ENCODE results near the gene WIPI1.

WIPI1 gene

GRCh38 chr17:68424203-68424602 is 33.1 kb downstream of the WIPI1 start:
- Histone ChIP-seq H3K4me1 (ENCODE audit: insufficient read depth, low read length, severe bottlenecking) (no peaks in the 10 kb centered on the region), H3K4me2 (ENCODE audit: low read length) (no peak overlapping the region), H3K9me3 (ENCODE audit: low read length) (no peaks in the 10 kb centered on the region), H4K20me1 (ENCODE audit: insufficient read depth, low read length) (no peaks in the 10 kb centered on the region), H2AFZ (ENCODE audit: low read length) (no peak overlapping the region), H3K79me2 (ENCODE audit: insufficient read depth, low read length) (no peaks in the 10 kb centered on the region), H3F3A (ENCODE audit: insufficient read depth, low read length) (no peaks in the 10 kb centered on the region), H3K36me3 (ENCODE audit: insufficient read depth, low read length) (peaks cover 43% of the 10 kb centered on the region), H3K27me3 (ENCODE audit: insufficient read depth, low read length) (no peaks in the 10 kb centered on the region), H3K9me2 (ENCODE audit: low read depth, low read length) (no peaks in the 10 kb centered on the region), H3K9ac (ENCODE audit: low read length) (no peak overlapping the region), H3K4me3 (ENCODE audit: low read depth, low read length, poor library complexity, severe bottlenecking) (no peak overlapping the region), H3K27ac (ENCODE audit: low read depth, low read length, poor library complexity, severe bottlenecking) (no peak overlapping the region)
- TF ChIP-seq CTCF (IDR thresholded peaks at IDR 0.05; ENCODE audit: low read length): no peak
- no peak for TF ChIP-seq EZH2 (IDR thresholded peaks at IDR 0.05; ENCODE audit: borderline replicate concordance, low read length)

GRCh38 chr17:68423251-68423650 is 34.0 kb downstream of the WIPI1 start:
- Histone ChIP-seq H3K4me2 (ENCODE audit: low read length) (no peak overlapping the region), H3F3A (ENCODE audit: insufficient read depth, low read length) (no peaks in the 10 kb centered on the region), H3K9me2 (ENCODE audit: low read depth, low read length) (no peaks in the 10 kb centered on the region), H3K27me3 (ENCODE audit: insufficient read depth, low read length) (no peaks in the 10 kb centered on the region), H2AFZ (ENCODE audit: low read length) (no peak overlapping the region), H3K79me2 (ENCODE audit: insufficient read depth, low read length) (no peaks in the 10 kb centered on the region), H3K27ac (ENCODE audit: low read depth, low read length, poor library complexity, severe bottlenecking) (no peak overlapping the region), H3K4me1 (ENCODE audit: insufficient read depth, low read length, severe bottlenecking) (no peaks in the 10 kb centered on the region), H3K9ac (ENCODE audit: low read length) (no peak overlapping the region), H3K9me3 (ENCODE audit: low read length) (no peaks in the 10 kb centered on the region), H4K20me1 (ENCODE audit: insufficient read depth, low read length) (no peaks in the 10 kb centered on the region), H3K36me3 (ENCODE audit: insufficient read depth, low read length) (peaks cover 33% of the 10 kb centered on the region), H3K4me3 (ENCODE audit: low read depth, low read length, poor library complexity, severe bottlenecking) (no peak overlapping the region)
- TF ChIP-seq EZH2 (IDR thresholded peaks at IDR 0.05; ENCODE audit: borderline replicate concordance, low read length): no peak
- TF ChIP-seq CTCF (IDR thresholded peaks at IDR 0.05; ENCODE audit: low read length): no peak

DNA sequence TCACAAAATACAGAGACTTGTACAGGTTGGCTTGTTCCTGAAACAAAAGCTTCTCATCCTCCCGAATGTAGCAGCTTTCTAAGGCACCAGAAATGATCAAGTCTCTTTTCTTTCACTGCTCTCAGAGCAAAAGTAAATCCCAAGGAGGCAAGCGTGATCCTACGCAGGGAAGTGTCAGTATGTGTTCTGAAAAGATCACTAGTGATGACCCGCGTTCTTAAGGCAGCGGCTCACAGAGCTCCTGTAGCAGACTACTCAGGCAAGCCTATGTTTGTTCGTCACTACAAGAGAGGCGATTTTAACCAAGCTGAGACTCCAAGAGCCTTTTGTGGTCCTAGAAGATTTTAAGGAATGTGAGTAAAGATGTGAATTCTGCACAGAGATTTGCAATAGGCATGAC is 34.5 kb downstream of the WIPI1 start:
- Histone ChIP-seq H3K79me2 (ENCODE audit: insufficient read depth, low read length) (no peaks in the 10 kb centered on the region), H3K4me2 (ENCODE audit: low read length) (no peak overlapping the region), H3K9me2 (ENCODE audit: low read depth, low read length) (no peaks in the 10 kb centered on the region), H2AFZ (ENCODE audit: low read length) (no peak overlapping the region), H3K9ac (ENCODE audit: low read length) (no peak overlapping the region), H3K9me3 (ENCODE audit: low read length) (no peaks in the 10 kb centered on the region), H3K4me1 (ENCODE audit: insufficient read depth, low read length, severe bottlenecking) (no peaks in the 10 kb centered on the region), H4K20me1 (ENCODE audit: insufficient read depth, low read length) (no peaks in the 10 kb centered on the region), H3K4me3 (ENCODE audit: low read depth, low read length, poor library complexity, severe bottlenecking) (no peak overlapping the region), H3K27ac (ENCODE audit: low read depth, low read length, poor library complexity, severe bottlenecking) (no peak overlapping the region), H3K36me3 (ENCODE audit: insufficient read depth, low read length) (peaks cover 31% of the 10 kb centered on the region), H3K27me3 (ENCODE audit: insufficient read depth, low read length) (no peaks in the 10 kb centered on the region), H3F3A (ENCODE audit: insufficient read depth, low read length) (no peaks in the 10 kb centered on the region)
- TF ChIP-seq EZH2 (IDR thresholded peaks at IDR 0.05; ENCODE audit: borderline replicate concordance, low read length) (no peak), CTCF (IDR thresholded peaks at IDR 0.05; ENCODE audit: low read length) (no peak)
